DMS153 treated with DMSO at 0.1 percent for 48 hours (cell line): ENCODE results near the gene CENPU.

ENCODE experiments used
- DNase-seq: peaks from one replicate; lab custom pipeline; 2025; ENCODE audit not compliant: unreplicated experiment; lab: John Stamatoyannopoulos, UW

The CENPU gene

GRCh38 chr4:184645904-184646610 lies 87.8 kb downstream of the CENPU start:
- DNase-seq, result no peak

GRCh38 chr4:184644553-184645307 lies 89.2 kb downstream of the CENPU start:
- DNase-seq, result no peak
